ENCODE measurements around the gene SLC4A1.

SLC4A1 gene

DNA sequence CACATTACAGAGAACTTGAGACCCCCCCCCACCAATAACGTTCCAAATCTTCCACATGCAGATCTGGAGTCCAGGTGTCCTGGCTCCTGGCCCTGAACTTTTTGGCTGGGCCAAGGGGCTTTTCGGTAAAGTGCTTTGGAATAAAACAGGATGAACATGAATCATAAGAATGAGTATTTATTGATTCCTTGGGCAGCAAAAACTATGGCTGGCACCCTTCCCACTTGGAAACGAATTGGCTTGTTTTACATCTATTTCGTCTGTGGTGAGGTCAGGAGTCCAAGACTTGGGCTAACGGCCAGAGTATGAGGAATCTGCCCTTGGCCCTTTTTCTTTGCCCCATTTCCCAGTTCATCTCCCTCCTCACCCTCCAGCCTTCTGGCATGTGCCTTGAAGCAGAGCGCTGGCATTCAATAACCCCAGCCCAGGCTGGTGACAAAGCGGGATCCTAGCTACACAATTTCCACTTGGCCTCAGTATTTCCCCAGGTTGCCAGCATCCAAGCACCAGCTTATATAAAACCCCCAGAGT lies 44.3 kb downstream of the SLC4A1 start:
- no peak for DNase-seq (ENCODE audit: low spot score)

DNA sequence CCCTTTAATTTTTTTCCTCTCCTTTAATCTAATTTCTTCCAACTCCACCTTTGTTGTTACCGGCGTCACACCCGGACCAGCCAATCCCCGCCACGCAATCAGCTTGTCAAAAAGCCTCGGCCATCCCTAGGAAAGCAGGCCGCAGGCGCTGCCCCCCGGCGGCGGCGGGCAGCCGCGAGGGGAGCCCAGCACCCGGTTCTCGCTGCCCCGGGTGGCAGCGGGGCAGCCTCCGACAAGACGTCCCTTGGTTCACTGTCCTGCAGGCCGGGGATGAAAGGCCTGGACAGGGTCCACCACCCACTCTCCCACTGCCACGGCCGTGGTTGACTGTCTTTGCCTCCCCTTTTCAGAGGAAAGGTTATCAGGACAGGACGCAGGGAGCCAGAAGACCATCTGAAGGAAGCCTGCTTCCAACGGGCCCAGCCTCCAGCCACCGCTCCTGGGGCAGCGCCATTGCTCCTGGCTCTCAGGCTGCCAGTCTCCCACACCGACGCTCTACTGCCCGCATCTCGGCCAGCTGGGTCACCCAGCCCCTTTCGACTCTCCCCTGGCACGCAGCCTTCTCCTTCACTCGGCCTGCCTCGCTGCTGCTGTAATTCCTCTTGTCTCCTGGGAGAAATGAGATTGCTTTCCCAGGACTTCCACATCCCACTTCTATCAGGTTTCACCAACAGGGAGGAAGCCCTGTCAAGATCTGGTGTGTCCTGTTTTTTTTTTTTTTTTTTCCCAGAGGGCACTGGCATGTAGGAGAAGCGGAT lies 45.6 kb downstream of the SLC4A1 start:
- DNase-seq (ENCODE audit: low spot score) = peak; percentile 86
- TF ChIP-seq CTCF (IDR thresholded peaks at IDR 0.05; ENCODE audit: extremely low read depth, missing control alignments) = peak; percentile 9

More for the DNA sequence above, 44.3 kb downstream of the SLC4A1 start:
- TF ChIP-seq CTCF (IDR thresholded peaks at IDR 0.05; ENCODE audit: extremely low read depth, missing control alignments) = no peak

DNA sequence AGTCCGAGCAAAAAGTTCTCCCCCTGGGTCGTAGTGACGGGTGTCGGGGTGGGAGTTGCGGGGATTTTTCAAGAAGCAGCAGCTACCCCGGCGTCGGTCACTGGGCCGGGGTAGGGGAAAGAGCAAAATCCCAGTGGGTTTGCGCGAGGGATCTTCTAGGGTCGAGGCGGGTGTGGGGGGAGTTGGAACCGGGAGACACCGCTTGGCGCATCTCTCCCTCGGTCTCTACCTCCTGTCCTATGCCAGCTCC lies 46.1 kb downstream of the SLC4A1 start:
- TF ChIP-seq CTCF (IDR thresholded peaks at IDR 0.05; ENCODE audit: extremely low read depth, missing control alignments) = no peak
- DNase-seq (ENCODE audit: low spot score) = peak; percentile 55

- TF ChIP-seq CTCF (IDR thresholded peaks at IDR 0.05; ENCODE audit: extremely low read depth, missing control alignments) = no peak
- peak; percentile 86 for DNase-seq (ENCODE audit: low spot score)
Observed at GRCh38 chr17:44221084-44221861, 46.7 kb downstream of the SLC4A1 start.

DNA sequence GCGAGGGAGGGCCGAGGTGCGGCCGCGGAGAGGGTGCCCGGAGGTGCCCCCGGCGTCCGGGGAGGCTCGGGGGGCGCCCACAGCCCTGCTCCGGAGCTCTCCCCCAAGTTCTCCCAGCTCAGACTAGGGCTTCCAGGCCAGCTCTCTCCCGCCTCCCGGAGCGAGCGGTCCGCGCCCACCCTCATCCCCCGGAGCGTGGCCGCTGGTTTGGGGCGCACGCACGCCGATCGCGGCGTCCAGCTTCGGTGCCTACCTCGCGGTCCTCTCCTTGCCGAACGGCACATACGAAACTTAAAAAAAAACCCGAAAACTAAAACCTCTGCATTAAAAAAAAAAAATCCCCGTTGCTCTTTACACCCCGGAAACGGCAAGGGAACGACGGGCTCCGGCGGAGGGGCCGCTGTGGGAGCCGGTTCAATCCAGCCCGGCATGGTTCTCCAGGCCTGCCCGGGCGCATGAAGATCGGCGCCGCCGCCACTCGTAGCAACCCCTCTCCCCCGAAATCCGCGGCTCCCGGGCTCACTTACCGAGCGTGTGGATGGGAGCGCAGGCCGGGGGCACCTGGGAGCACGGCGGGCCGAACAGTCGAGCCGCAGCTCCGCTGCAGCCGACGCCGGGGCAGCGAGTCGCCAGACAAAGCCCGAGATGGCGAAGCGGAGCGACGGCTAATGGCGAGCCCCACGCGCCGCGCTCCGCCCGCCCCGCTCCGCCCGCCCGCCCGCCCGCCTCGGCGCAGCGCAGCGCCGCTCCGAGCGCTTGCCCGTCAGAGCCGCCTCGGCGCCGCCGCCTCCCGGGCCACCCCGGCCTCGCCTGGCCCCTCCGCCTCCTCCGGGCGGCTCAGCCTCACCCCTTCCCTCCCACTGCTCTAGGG lies 47.5 kb downstream of the SLC4A1 start:
- TF ChIP-seq CTCF (IDR thresholded peaks at IDR 0.05; ENCODE audit: extremely low read depth, missing control alignments) = no peak
- peak; percentile 82 for DNase-seq (ENCODE audit: low spot score)

- TF ChIP-seq CTCF (IDR thresholded peaks at IDR 0.05; ENCODE audit: extremely low read depth, missing control alignments) = no peak
- DNase-seq (ENCODE audit: low spot score) = peak; percentile 84
Observed at GRCh38 chr17:44219616-44220212, 48.2 kb downstream of the SLC4A1 start, which contains the start of gene UBTF. Gene UBTF (minus strand): TSS chr17:44219675. CDS start chr17:44218229, 1,446 bp downstream.

Data from GM20000 (cell line).